Measurements from ENCODE around the gene NCOA4.

GRCh38 chr10:46053534-46054434 is 23.4 kb upstream of the NCOA4 start:
- TF ChIP-seq CTCF (IDR thresholded peaks at IDR 0.05) (no peak), POLR2A (IDR thresholded peaks at IDR 0.05) (no peak)
